Measurements from ENCODE around the gene ARHGAP4. TPM values are rescaled to one million over a fixed set of nuclear protein-coding genes. Genes with fewer than 3 reads are reported as not detected.

ARHGAP4 gene
- total and polyA plus RNA-seq, 10 of the 15 experiments (the other 5 are each of a cell fraction or from before 2014, with no cell fraction given), result 0.71 to 120 (median 44.3) TPM

DNA sequence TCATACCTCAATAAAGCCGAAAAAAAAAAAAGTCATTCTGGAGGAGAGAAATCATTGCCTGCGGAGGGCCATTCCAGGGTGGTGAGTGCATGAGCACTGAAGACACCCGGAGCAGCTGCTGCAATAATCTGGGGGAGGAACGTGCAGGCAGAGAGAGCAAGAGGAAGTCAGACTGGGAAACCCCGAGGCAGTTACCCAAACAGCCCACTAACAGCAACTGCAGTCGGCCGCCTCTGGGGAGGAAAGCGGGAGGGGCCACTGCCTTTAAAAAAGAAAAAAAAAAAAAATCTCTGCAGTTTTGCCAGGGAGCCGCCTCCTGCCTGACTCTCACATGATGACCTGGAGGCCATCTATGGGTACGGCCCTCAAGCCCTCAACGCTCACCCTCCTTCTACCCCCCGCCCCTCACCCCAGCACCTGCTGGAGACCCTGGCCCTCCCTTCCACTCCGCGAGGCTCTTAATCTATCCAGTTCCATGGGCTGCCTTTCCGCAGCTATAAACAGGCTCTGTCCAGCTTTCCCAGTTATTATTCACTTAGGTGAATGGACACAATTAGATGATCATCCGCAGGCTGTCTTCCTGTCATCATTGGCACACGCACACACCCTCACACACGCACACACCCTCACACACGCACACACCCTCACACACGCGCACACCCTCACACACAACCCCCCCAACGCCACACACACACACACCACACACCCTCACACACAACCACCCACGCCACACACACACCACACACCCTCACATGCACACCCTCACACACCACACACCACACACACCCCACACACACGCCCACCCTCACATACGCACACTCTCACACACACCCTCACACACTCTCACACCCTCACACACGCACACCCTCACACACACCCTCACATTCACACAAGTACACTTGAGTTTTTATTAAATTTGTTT, 25.0 kb downstream of the ARHGAP4 start (continued):
- TF ChIP-seq, protein P1, sequence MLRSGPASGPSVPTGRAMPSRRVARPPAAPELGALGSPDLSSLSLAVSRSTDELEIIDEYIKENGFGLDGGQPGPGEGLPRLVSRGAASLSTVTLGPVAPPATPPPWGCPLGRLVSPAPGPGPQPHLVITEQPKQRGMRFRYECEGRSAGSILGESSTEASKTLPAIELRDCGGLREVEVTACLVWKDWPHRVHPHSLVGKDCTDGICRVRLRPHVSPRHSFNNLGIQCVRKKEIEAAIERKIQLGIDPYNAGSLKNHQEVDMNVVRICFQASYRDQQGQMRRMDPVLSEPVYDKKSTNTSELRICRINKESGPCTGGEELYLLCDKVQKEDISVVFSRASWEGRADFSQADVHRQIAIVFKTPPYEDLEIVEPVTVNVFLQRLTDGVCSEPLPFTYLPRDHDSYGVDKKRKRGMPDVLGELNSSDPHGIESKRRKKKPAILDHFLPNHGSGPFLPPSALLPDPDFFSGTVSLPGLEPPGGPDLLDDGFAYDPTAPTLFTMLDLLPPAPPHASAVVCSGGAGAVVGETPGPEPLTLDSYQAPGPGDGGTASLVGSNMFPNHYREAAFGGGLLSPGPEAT (IDR thresholded peaks at IDR 0.05; ENCODE audit: low read depth), result peak; percentile 85
- TF ChIP-seq, protein P2, sequence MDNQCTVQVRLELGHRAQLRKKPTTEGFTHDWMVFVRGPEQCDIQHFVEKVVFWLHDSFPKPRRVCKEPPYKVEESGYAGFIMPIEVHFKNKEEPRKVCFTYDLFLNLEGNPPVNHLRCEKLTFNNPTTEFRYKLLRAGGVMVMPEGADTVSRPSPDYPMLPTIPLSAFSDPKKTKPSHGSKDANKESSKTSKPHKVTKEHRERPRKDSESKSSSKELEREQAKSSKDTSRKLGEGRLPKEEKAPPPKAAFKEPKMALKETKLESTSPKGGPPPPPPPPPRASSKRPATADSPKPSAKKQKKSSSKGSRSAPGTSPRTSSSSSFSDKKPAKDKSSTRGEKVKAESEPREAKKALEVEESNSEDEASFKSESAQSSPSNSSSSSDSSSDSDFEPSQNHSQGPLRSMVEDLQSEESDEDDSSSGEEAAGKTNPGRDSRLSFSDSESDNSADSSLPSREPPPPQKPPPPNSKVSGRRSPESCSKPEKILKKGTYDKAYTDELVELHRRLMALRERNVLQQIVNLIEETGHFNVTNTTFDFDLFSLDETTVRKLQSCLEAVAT (IDR thresholded peaks at IDR 0.05), result peak; percentile 75

DNA sequence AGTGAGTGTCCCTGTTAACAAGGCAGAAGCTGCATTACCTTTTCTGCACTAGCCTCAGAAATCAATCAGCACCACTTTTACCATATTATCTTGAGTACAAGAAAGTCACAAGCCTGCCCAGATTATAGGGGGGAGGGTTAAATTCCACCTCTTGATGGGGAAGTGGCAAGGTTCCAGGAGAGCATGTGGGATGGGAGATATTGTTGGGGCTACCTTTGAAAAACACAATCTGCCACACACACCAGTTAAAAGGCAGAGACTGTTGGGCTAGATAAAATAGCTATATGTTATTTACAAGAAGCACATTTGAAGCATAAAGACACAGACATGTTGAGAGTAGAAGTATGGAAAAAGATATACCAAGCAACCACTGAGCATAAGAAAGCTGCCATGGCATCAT, 28.2 kb downstream of the ARHGAP4 start:
- Histone ChIP-seq H3K27me3 (replicated peaks in 1 of 2; ENCODE audit: control insufficient read depth in 2 of 2, insufficient read depth in 2 of 2, low read length in 1 of 2) (no peaks in the 10 kb centered on the region), H3K27ac (ENCODE audit: control insufficient read depth, insufficient read depth) (no peak overlapping the region), H3K9me3 (replicated peaks; ENCODE audit: control insufficient read depth, insufficient read depth, low read length) (no peaks in the 10 kb centered on the region; the same call in 2 of the 3 replicates), H2AFZ (ENCODE audit: control insufficient read depth, low read depth, low read length) (no peak overlapping the region), H3K4me1 (ENCODE audit: control insufficient read depth, insufficient read depth, low read length) (peaks cover 4% of the 10 kb centered on the region), H3K4me2 (ENCODE audit: control insufficient read depth, insufficient read depth) (no peak overlapping the region), H3K36me3 (ENCODE audit: control insufficient read depth in 2 of 2, insufficient read depth in 2 of 2, low read length in 1 of 2) (no peaks in the 10 kb centered on the region), H3K79me2 (ENCODE audit: control insufficient read depth, insufficient read depth, low read length) (no peaks in the 10 kb centered on the region), H4K20me1 (ENCODE audit: control insufficient read depth, insufficient read depth) (no peaks in the 10 kb centered on the region), H3K9ac (ENCODE audit: control insufficient read depth, insufficient read depth, low read length) (no peak overlapping the region), H3K4me3 (no peak overlapping the region)
- no peak for FAIRE-seq
- no peak for TF ChIP-seq KDM1A (IDR thresholded peaks at IDR 0.05; ENCODE audit: borderline replicate concordance)
- TF ChIP-seq, protein P3, sequence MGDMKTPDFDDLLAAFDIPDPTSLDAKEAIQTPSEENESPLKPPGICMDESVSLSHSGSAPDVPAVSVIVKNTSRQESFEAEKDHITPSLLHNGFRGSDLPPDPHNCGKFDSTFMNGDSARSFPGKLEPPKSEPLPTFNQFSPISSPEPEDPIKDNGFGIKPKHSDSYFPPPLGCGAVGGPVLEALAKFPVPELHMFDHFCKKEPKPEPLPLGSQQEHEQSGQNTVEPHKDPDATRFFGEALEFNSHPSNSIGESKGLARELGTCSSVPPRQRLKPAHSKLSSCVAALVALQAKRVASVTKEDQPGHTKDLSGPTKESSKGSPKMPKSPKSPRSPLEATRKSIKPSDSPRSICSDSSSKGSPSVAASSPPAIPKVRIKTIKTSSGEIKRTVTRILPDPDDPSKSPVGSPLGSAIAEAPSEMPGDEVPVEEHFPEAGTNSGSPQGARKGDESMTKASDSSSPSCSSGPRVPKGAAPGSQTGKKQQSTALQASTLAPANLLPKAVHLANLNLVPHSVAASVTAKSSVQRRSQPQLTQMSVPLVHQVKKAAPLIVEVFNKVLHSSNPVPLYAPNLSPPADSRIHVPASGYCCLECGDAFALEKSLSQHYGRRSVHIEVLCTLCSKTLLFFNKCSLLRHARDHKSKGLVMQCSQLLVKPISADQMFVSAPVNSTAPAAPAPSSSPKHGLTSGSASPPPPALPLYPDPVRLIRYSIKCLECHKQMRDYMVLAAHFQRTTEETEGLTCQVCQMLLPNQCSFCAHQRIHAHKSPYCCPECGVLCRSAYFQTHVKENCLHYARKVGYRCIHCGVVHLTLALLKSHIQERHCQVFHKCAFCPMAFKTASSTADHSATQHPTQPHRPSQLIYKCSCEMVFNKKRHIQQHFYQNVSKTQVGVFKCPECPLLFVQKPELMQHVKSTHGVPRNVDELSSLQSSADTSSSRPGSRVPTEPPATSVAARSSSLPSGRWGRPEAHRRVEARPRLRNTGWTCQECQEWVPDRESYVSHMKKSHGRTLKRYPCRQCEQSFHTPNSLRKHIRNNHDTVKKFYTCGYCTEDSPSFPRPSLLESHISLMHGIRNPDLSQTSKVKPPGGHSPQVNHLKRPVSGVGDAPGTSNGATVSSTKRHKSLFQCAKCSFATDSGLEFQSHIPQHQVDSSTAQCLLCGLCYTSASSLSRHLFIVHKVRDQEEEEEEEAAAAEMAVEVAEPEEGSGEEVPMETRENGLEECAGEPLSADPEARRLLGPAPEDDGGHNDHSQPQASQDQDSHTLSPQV (IDR thresholded peaks at IDR 0.05), result no peak
- TF ChIP-seq PAX8 (IDR thresholded peaks at IDR 0.05), result no peak
- no peak for TF ChIP-seq ZSCAN29 (IDR thresholded peaks at IDR 0.05)
- TF ChIP-seq, protein P4, sequence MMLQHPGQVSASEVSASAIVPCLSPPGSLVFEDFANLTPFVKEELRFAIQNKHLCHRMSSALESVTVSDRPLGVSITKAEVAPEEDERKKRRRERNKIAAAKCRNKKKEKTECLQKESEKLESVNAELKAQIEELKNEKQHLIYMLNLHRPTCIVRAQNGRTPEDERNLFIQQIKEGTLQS (IDR thresholded peaks at IDR 0.05; ENCODE audit: borderline replicate concordance, extremely low read depth, low read depth, low read length), result no peak
- no peak for TF ChIP-seq WRNIP1 (IDR thresholded peaks at IDR 0.05; ENCODE audit: borderline replicate concordance, low read depth, low read length)
- TF ChIP-seq POLR2A (IDR thresholded peaks at IDR 0.05; ENCODE audit: low read depth, low read length), result no peak
- no peak for TF ChIP-seq ATF7 (IDR thresholded peaks at IDR 0.05; ENCODE audit: low read depth)
- TF ChIP-seq, protein P5, sequence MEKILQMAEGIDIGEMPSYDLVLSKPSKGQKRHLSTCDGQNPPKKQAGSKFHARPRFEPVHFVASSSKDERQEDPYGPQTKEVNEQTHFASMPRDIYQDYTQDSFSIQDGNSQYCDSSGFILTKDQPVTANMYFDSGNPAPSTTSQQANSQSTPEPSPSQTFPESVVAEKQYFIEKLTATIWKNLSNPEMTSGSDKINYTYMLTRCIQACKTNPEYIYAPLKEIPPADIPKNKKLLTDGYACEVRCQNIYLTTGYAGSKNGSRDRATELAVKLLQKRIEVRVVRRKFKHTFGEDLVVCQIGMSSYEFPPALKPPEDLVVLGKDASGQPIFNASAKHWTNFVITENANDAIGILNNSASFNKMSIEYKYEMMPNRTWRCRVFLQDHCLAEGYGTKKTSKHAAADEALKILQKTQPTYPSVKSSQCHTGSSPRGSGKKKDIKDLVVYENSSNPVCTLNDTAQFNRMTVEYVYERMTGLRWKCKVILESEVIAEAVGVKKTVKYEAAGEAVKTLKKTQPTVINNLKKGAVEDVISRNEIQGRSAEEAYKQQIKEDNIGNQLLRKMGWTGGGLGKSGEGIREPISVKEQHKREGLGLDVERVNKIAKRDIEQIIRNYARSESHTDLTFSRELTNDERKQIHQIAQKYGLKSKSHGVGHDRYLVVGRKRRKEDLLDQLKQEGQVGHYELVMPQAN (conservative IDR thresholded peaks at IDR 0.05), result no peak
- ChIA-PET POLR2A (interaction anchor here (0.6 kb wide), 1 partner anchor 8 kb away, joined by 3 read pairs; no protein-coding TSS in a partner anchor), RAD21 (ENCODE audit: unreplicated experiment) (no interaction called here), CTCF (no interaction called here), SMC1A (ENCODE audit: uncharacterized antibody, unreplicated experiment) (no interaction called here)
- DNase-seq (ENCODE audit: low read depth, low spot score), result no peak
- in situ Hi-C loops (cut with MboI) (no loop called here), intact Hi-C loops (cut with micrococcal nuclease; ENCODE audit: unreplicated experiment) (no loop called here)
- ATAC-seq, result no peak
- BruUV-seq (replicated peaks), result no TSS peak

Data from GM12878 (cell line).